Neural progenitor cell (in vitro differentiated cells): ENCODE data around the gene SLC35F3. TPM values are rescaled to one million over a fixed set of nuclear protein-coding genes. Genes with fewer than 3 reads are reported as not detected.

Source experiments
- DNase-seq: peaks from one replicate; pipeline ENCODE4 v3.0.0-alpha.2; 2016; ENCODE audit warnings: low spot score
- H2AFZ ChIP-seq: fragments of 200-600 bp; sonication (generic); replicated peaks from 2 replicates; pipeline ENCODE4 v1.6.1; 2016; ENCODE audit warnings: antibody characterized with exemption
- H3F3A ChIP-seq: fragments of 200-600 bp; sonication (generic); 2 replicates; pipeline ENCODE4 v1.6.1; 2016; ENCODE audit warnings: antibody characterized with exemption, low read depth
- H3K27ac ChIP-seq: fragments of 200-600 bp; sonication (generic); 2 replicates; pipeline ENCODE4 v1.5.1; 2016; ENCODE audit warnings: mild to moderate bottlenecking
- H3K27me3 ChIP-seq: fragments of 200-600 bp; sonication (generic); 2 replicates; pipeline ENCODE4 v1.6.1; 2016; ENCODE audit warnings: mild to moderate bottlenecking, moderate library complexity
- H3K36me3 ChIP-seq: fragments of 200-600 bp; sonication (generic); 2 replicates; pipeline ENCODE4 v1.5.1; 2016
- H3K4me1 ChIP-seq: fragments of 200-600 bp; sonication (generic); 2 replicates; pipeline ENCODE4 v1.6.1; 2016; ENCODE audit warnings: mixed run types
- H3K4me2 ChIP-seq: fragments of 200-600 bp; sonication (generic); 2 replicates; pipeline ENCODE4 v1.6.1; 2016
- H3K4me3 ChIP-seq: fragments of 200-600 bp; sonication (generic); 2 replicates; pipeline ENCODE4 v1.5.1; 2016
- H3K79me2 ChIP-seq: fragments of 200-600 bp; sonication (generic); 2 replicates; pipeline ENCODE4 v1.6.1; 2016; ENCODE audit warnings: low read depth
- H3K9ac ChIP-seq: fragments of 200-600 bp; sonication (generic); 2 replicates; pipeline ENCODE4 v1.6.1; 2016
- H3K9me3 ChIP-seq: fragments of 200-600 bp; sonication (generic); 2 replicates; pipeline ENCODE4 v1.5.1; 2016; ENCODE audit warnings: low read depth
- H4K20me1 ChIP-seq: fragments of 200-600 bp; sonication (generic); 2 replicates; pipeline ENCODE4 v1.6.1; 2016; ENCODE audit warnings: low read depth
- H3K27ac Mint-ChIP-seq: 3 replicates; pipeline ENCODE4 v1.8.0; 2021; ENCODE audit warnings: mixed read lengths
- H3K27me3 Mint-ChIP-seq: 2 replicates; pipeline ENCODE4 v1.8.0; 2022; ENCODE audit warnings: low read depth, mild to moderate bottlenecking, inconsistent platforms, moderate library complexity, mixed read lengths; ENCODE audit not compliant: insufficient read depth
- H3K36me3 Mint-ChIP-seq: 3 replicates; pipeline ENCODE4 v1.8.0; 2021; ENCODE audit warnings: mixed read lengths
- H3K4me1 Mint-ChIP-seq: 3 replicates; pipeline ENCODE4 v1.8.0; 2021; ENCODE audit warnings: mixed read lengths
- H3K4me3 Mint-ChIP-seq: 3 replicates; pipeline ENCODE4 v1.8.0; 2021; ENCODE audit warnings: mild to moderate bottlenecking, moderate library complexity, mixed read lengths
- H3K9me3 Mint-ChIP-seq: 3 replicates; pipeline ENCODE4 v1.8.0; 2020; ENCODE audit warnings: mixed read lengths
- EZH2 ChIP-seq: fragments of 200-600 bp; sonication (generic); IDR thresholded peaks from 2 replicates; pipeline ENCODE4 v1.6.1; 2017; ENCODE audit warnings: antibody characterized with exemption, mild to moderate bottlenecking, moderate library complexity
- EZH2phosphoT487 ChIP-seq: fragments of 200-600 bp; sonication (generic); IDR thresholded peaks from 2 replicates; pipeline ENCODE4 v1.6.1; 2017; ENCODE audit warnings: antibody characterized with exemption
- total RNA-seq: library from RNA; depleted of rRNA; stranded (reverse); fragments of >200 nt; gene quantifications from 2 replicates; pipeline ENCODE4 v1.2.3, GENCODE V29; 2015; ENCODE audit warnings: low replicate concordance
- TF ChIP-seq, protein P1 (sequence below): fragments of 200-600 bp; sonication (generic); IDR thresholded peaks from 2 replicates; pipeline ENCODE4 v1.5.1; 2017; ENCODE audit warnings: antibody characterized with exemption, mild to moderate bottlenecking

SLC35F3 gene
- total RNA-seq, 1 donor from 2014 or later = 0.79 TPM

DNA sequence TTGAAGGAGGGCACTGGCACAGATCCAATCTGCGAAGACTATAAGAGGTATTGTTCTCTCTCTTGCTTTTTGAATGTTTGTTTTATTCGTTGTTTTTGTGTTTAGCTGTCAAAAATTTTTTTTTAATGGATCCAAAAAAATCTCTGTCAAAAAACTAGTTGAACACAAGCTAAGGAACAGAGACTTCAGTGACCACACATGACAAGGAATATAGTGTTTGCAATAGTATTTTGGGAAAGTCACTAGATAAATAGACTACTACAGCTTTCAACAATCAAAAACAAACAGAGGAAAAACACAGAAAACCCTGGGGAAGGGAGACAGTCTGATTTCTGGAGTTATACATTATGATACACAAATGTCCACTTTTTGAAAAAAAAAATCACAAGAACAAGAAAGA lies 431.9 kb downstream of the SLC35F3 start:
- Mint-ChIP-seq H3K9me3 (peaks cover 39% of the 10 kb centered on the region), H3K27ac (no peak overlapping the region), H3K4me1 (peaks cover 5% of the 10 kb centered on the region), H3K4me3 (no peak overlapping the region), H3K36me3 (no peaks in the 10 kb centered on the region), H3K27me3 (no peaks in the 10 kb centered on the region)
- peaks cover 4% of the 10 kb centered on the region for H3K36me3 ChIP-seq
- no peak overlapping the region for H3K4me3 ChIP-seq
- H3K27me3 ChIP-seq = no peaks in the 10 kb centered on the region
- no peaks in the 10 kb centered on the region for H3K79me2 ChIP-seq
- no peaks in the 10 kb centered on the region for H3K4me1 ChIP-seq
- TF ChIP-seq, protein P1, sequence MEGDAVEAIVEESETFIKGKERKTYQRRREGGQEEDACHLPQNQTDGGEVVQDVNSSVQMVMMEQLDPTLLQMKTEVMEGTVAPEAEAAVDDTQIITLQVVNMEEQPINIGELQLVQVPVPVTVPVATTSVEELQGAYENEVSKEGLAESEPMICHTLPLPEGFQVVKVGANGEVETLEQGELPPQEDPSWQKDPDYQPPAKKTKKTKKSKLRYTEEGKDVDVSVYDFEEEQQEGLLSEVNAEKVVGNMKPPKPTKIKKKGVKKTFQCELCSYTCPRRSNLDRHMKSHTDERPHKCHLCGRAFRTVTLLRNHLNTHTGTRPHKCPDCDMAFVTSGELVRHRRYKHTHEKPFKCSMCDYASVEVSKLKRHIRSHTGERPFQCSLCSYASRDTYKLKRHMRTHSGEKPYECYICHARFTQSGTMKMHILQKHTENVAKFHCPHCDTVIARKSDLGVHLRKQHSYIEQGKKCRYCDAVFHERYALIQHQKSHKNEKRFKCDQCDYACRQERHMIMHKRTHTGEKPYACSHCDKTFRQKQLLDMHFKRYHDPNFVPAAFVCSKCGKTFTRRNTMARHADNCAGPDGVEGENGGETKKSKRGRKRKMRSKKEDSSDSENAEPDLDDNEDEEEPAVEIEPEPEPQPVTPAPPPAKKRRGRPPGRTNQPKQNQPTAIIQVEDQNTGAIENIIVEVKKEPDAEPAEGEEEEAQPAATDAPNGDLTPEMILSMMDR = no peak
- TF ChIP-seq EZH2phosphoT487 = no peak
- TF ChIP-seq EZH2 = no peak
- DNase-seq = no peak
- H4K20me1 ChIP-seq = no peaks in the 10 kb centered on the region
- H3K9me3 ChIP-seq = peaks cover 15% of the 10 kb centered on the region
- H3K9ac ChIP-seq = no peak overlapping the region
- H3K27ac ChIP-seq = no peak overlapping the region
- H3K4me2 ChIP-seq = no peak overlapping the region
- no peaks in the 10 kb centered on the region for H3F3A ChIP-seq
- no peak overlapping the region for H2AFZ ChIP-seq

DNA sequence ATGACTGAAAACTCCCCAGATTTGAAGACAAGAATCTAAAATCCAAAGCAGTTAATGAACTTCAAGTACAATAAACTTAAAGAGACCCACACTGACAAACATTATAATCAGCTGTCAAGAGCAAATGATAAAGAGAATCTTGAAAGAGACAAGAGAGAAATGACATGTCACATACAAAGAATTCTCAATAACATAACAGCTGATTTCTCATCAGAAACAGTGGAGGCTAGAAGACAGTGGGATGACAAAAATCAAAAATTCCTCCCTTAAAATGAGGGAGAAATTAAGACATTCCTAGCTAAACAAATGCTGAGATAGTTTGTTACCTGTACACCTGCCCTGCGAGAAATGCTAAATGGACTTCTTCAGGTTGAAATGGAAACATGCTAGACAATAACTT lies 432.8 kb downstream of the SLC35F3 start:
- H3K4me1 ChIP-seq = no peaks in the 10 kb centered on the region
- H3K4me3 ChIP-seq = no peak overlapping the region
- Mint-ChIP-seq H3K4me3 (no peak overlapping the region), H3K36me3 (no peaks in the 10 kb centered on the region), H3K27ac (no peak overlapping the region), H3K9me3 (peaks cover 39% of the 10 kb centered on the region), H3K27me3 (no peaks in the 10 kb centered on the region), H3K4me1 (no peaks in the 10 kb centered on the region)
- H3K27me3 ChIP-seq = no peaks in the 10 kb centered on the region
- H2AFZ ChIP-seq = no peak overlapping the region
- no peak overlapping the region for H3K9ac ChIP-seq
- peaks cover 15% of the 10 kb centered on the region for H3K9me3 ChIP-seq
- no peaks in the 10 kb centered on the region for H3F3A ChIP-seq
- H3K36me3 ChIP-seq = peaks cover 4% of the 10 kb centered on the region
- no peak for DNase-seq
- TF ChIP-seq EZH2 (no peak), EZH2phosphoT487 (no peak)
- TF ChIP-seq, protein P1 = no peak
- no peaks in the 10 kb centered on the region for H4K20me1 ChIP-seq
- H3K27ac ChIP-seq = no peak overlapping the region
- no peaks in the 10 kb centered on the region for H3K79me2 ChIP-seq
- no peak overlapping the region for H3K4me2 ChIP-seq

DNA sequence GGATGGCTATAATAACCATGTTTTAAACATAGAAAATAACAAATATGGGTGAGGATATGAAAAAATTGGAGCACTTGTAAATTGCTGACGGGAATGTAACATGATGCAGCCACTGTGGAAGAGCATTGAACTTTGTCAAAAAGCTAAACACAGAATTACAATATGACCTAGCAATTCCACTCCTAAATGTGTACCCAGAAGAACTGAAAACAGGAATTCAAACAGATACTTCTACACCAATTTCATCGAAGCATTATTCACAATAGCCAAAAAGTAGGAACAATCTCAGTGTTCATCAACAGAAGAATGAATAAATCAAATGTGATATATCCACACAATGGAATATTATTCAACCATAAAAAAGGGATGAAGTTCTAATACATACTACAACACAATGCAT lies 436.1 kb downstream of the SLC35F3 start:
- Mint-ChIP-seq H3K4me3 (no peak overlapping the region), H3K4me1 (no peaks in the 10 kb centered on the region), H3K36me3 (no peaks in the 10 kb centered on the region), H3K27ac (no peak overlapping the region), H3K27me3 (no peaks in the 10 kb centered on the region), H3K9me3 (peaks cover 39% of the 10 kb centered on the region)
- Histone ChIP-seq H3K27me3 (no peaks in the 10 kb centered on the region), H3K4me1 (no peaks in the 10 kb centered on the region), H2AFZ (no peak overlapping the region), H3K4me2 (no peak overlapping the region), H4K20me1 (no peaks in the 10 kb centered on the region), H3K4me3 (no peak overlapping the region), H3F3A (no peaks in the 10 kb centered on the region), H3K36me3 (peaks cover 4% of the 10 kb centered on the region), H3K9ac (no peak overlapping the region), H3K79me2 (no peaks in the 10 kb centered on the region), H3K27ac (no peak overlapping the region), H3K9me3 (peaks cover 15% of the 10 kb centered on the region)
- DNase-seq = no peak
- TF ChIP-seq EZH2 (no peak), EZH2phosphoT487 (no peak)
- TF ChIP-seq, protein P1 = no peak
